Mesodermal cell (in vitro differentiated cells): ENCODE measurements around the gene SEC14L3.
"Not testable (repeated sequence)": the region's sequence is repeated elsewhere in the genome, so short reads cannot be mapped to it uniquely, and the experiment has no call there.

Source experiments
- H3K27ac ChIP-seq: 2 replicates; pipeline ENCODE4 v1.7.0; 2013; ENCODE audit warnings: mild to moderate bottlenecking, low read depth, low read length, moderate library complexity; ENCODE audit not compliant: severe bottlenecking
- H3K36me3 ChIP-seq: 2 replicates; pipeline ENCODE4 v1.7.1; 2013; ENCODE audit warnings: mild to moderate bottlenecking, low read length, moderate library complexity; ENCODE audit not compliant: control insufficient read depth, insufficient read depth
- H3K4me1 ChIP-seq: one replicate; pipeline ENCODE4 v1.7.1; 2013; ENCODE audit warnings: mild to moderate bottlenecking, low read length; ENCODE audit not compliant: insufficient read depth, control insufficient read depth, poor library complexity, severe bottlenecking
- H3K4me3 ChIP-seq: 2 replicates; pipeline ENCODE4 v1.7.0; 2013; ENCODE audit warnings: low read length, control low read depth, mild to moderate bottlenecking; ENCODE audit not compliant: insufficient read depth, poor library complexity, severe bottlenecking; ENCODE audit errors: extremely low read depth
- H3K9me3 ChIP-seq: 2 replicates; pipeline ENCODE4 v1.7.1; 2013; ENCODE audit warnings: mild to moderate bottlenecking, low read length, moderate library complexity; ENCODE audit not compliant: control insufficient read depth
- WGBS, 2 experiments: methylation state at CpG; one replicate each; pipeline ENCODE4 v1.1.5; 2013; ENCODE audit warnings: missing lambda C conversion rate in 2 of 2; ENCODE audit not compliant: insufficient coverage in 2 of 2; 5-methylcytosine and 5-hydroxymethylcytosine counted together

The SEC14L3 gene

DNA sequence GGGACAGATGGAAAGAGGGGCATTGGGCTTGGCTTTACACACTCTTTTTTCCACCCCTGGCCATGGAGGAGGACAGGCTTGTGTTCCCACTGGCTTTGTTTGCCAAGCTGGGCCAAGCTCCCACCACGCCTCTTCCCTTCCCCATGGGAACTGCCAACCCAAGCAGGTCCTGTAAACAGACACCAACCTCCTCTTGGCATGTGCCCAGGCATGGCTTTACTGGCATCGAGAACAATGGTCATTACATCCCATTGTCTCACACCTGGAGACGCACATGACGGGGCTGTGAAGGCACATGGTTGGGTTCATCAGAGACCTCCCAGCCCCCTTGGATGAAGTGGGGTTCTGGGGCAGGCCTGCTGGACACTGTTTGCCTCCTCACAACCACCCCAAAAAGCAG, 11.7 kb downstream of the SEC14L3 start:
- H3K4me3 ChIP-seq, result no peak overlapping the region
- no peaks in the 10 kb centered on the region for H3K9me3 ChIP-seq
- H3K4me1 ChIP-seq, result no peaks in the 10 kb centered on the region
- H3K36me3 ChIP-seq, result no peaks in the 10 kb centered on the region
- H3K27ac ChIP-seq, result no peak overlapping the region
- 86 to 87% methylated on average over 2 to 4 of the region's 4 CpGs for WGBS, 2 experiments

DNA sequence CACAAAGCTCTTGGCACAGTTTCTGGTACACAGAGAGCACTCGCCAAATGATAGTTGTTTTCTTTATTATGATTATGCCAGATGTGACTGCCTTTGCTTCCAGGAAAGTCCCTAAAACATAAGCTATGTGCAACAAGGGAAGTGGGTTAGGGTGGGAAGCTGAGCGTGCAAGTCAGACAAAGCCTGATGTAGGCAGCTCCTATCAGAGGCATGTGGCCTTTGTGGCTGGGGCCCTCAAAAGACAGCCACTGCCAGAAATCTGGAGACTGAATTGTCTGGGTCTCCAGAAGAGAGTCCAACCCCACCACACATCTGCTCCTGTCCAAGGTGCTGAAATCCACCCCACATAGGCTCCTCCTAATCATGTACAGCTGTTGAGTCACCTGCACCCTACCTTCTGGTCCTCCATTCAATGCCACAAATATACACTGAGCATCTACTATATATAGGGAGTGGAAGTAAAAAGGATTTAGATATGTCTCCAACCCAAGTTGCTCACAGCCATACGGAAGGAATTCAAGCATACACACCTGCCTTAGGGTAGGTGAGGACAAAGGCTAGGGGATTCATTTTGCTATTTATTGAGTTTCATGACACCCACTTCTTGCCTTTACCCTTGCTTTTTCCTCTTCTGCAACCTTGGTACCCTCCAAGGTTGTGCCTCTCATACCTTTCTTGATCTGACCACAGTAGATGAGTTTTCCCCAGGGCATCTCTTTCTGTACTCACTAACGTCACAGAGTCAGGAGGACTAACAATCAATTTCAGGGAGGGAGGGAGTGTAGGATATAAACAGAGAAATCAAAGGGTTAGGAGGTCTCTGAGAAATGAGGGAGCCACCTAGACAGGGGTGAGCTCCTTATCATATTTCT, 12.4 kb downstream of the SEC14L3 start:
- Histone ChIP-seq H3K4me1 (no peaks in the 10 kb centered on the region), H3K36me3 (no peaks in the 10 kb centered on the region), H3K9me3 (no peaks in the 10 kb centered on the region), H3K27ac (no peak overlapping the region), H3K4me3 (no peak overlapping the region)
- WGBS, 2 experiments, result 63 to 79% methylated on average over 1 to 2 of the region's 4 CpGs

DNA sequence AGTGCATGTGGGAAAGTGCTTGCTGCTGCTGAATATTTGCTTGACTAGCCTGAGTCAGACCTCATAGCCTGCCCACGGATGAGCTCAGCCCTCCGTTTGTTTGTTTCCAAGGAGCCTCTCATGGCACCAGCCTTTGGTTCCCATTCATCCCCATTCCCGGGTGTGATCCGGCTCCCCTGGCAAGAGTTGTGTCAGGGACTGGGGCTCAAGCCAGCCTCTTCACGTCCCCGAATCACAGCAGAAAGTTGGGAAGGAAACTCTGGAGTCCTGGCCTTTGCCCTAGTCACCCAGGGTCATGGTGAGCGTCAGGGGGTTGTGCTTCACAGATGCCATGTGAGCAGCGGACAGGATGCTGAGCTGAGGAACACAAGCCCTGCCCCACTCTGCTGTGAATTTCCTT, 13.8 kb downstream of the SEC14L3 start:
- Histone ChIP-seq H3K36me3 (no peaks in the 10 kb centered on the region), H3K4me3 (no peak overlapping the region), H3K27ac (no peak overlapping the region), H3K9me3 (no peaks in the 10 kb centered on the region), H3K4me1 (no peaks in the 10 kb centered on the region)
- 75 to 83% methylated on average over 7 to 8 of the region's 8 CpGs for WGBS, 2 experiments

DNA sequence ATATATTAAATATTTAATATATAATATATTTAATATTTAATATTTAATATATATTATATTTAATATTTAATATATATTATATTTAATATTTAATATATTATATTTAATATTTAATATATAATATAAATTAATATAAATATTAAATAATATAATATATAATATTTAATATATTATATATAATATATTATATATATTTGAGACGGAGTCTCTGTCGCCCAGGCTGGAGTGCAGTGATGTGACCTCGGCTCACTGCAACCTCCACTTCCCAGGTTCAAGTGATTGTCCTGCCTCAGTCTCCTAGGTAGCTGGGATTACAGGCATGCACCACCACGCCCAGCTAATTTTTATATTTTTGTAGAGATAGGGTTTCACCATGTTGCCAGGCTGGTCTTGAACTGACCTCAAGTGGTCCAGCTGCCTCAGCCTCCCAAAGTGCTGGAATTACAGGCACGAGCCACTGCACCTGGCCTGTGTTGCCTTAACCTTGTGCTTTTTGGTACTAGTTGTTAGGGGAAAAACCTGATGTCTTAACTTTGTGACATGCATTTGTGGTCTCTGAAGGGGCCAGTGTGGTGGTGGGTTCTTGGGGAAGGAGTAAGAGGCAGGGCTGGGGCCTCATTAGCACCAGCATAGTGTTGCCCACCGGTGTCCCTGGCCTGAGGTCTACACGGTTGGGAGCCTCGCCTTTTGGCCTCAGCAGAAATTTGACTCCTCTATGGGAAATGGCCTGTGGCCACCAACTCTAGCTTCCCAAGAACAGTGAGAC, 16.6 kb downstream of the SEC14L3 start:
- Histone ChIP-seq H3K4me3 (no peak overlapping the region), H3K4me1 (no peaks in the 10 kb centered on the region), H3K36me3 (no peaks in the 10 kb centered on the region), H3K9me3 (no peaks in the 10 kb centered on the region), H3K27ac (no peak overlapping the region)
- WGBS, 2 experiments, result 89 to 93% methylated on average over 4 to 5 of the region's 8 CpGs

DNA sequence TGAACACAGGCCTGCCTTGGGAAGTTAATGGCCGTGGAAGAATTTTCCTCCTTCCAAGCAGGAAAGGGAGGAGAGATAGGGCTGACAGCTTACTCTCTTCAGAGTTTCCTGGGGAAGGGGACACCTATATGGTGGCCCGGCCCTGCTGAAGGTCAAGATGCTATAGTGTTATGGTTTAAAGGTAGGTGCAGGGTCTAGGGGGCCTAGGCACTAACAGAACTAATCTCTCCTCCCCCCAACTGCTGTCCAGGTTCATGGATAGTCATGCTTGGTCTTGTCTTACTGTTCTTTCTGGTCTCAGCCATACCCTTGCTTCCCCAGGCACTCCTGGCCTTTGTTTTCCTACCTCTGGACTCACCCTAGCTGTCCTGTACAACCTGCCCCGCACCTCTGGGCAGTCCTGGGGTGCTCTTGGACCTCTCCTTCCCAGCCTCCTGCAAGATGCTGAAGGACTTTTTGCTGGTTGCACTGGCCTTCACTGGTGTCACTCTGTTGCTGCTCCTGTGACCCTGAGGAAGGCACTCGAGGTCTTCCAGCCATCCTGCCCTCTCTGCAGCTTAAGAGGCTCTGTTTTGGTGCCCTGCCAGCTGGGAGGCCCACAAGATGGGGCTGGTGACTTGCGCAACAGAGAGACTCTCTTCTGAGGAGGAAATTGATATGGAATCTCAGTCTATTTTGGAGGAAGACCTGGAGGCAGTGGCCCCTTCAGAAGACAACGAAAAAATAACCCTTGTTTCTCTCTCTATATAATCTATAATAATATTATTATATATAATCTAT, 17.9 kb downstream of the SEC14L3 start:
- Histone ChIP-seq H3K27ac (no peak overlapping the region), H3K4me1 (no peaks in the 10 kb centered on the region), H3K9me3 (no peaks in the 10 kb centered on the region), H3K36me3 (no peaks in the 10 kb centered on the region), H3K4me3 (no peak overlapping the region)
- 81 to 90% methylated on average over 2 to 4 of the region's 6 CpGs for WGBS, 2 experiments

DNA sequence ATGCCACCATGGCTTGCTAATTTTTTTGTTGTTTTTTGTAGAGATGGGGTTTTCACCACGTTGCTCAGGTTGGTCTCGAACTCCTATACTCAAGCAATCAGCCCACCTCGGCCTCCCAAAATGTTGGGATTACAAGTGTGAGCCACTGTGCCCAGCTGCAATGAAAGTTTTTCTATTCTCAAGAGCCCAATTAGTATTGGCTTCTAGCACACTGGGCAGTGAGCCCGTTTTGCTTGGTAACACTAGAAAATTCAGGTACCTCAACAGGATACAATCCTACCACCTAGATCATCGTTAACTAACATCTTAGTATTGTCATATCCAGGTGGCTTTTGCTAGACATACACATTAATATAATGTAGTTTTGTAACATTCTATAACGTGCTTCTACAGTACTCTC, 19.0 kb downstream of the SEC14L3 start:
- Histone ChIP-seq H3K27ac (no peak overlapping the region), H3K9me3 (no peaks in the 10 kb centered on the region), H3K4me3 (no peak overlapping the region), H3K4me1 (no peaks in the 10 kb centered on the region), H3K36me3 (no peaks in the 10 kb centered on the region)
- 80 to 90% methylated on average over 3 to 4 of the region's 6 CpGs for WGBS, 2 experiments

DNA sequence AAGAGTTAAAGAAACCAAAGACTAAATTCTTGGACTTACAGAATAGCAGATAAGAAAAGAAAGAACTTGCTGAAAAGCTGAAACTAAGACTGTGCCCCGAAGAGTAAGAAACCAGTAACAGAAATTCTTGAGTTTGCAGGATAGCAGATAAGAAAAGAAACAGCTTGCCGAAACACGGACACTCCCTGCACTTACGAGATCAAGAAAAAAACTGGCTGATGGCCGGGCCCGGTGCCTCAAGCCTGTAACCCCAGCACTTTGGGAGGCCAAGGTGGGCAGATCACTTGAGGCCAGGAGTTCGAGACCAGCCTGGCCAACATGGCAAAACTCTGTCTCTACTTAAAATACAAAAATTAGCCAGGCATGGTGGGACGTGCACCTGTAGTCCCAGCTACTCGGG, 20.3 kb downstream of the SEC14L3 start:
- not testable (repeated sequence) for H3K36me3 ChIP-seq, H3K9me3 ChIP-seq, H3K4me1 ChIP-seq, H3K4me3 ChIP-seq, H3K27ac ChIP-seq
- 80 to 81% methylated on average over 9 of the region's 9 CpGs for WGBS, 2 experiments

DNA sequence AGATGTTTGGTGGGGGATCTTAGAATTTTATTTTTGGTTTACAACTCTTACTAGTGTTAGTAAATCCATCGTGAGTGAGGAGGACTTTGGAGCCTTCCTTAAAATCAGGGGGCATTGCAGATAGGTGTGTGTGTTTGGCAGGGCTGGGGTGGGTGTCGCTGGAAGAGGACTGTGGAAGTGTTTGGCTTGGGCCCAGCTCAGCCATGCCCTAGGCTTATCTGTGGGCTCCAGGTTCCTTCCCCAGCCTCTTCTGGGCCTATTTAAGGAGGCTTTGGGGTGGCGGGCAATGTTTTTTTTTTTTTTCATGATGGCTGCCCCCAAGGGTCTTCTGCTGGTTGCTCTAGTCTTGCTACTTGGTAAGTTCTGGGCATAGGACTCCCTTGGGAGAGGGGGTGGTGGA, 24.2 kb downstream of the SEC14L3 start:
- no peaks in the 10 kb centered on the region for H3K4me1 ChIP-seq
- no peaks in the 10 kb centered on the region for H3K36me3 ChIP-seq
- WGBS, 2 experiments, result 100% methylated on average over 1 to 3 of the region's 3 CpGs
- H3K4me3 ChIP-seq, result no peak overlapping the region
- H3K27ac ChIP-seq, result no peak overlapping the region
- no peaks in the 10 kb centered on the region for H3K9me3 ChIP-seq

DNA sequence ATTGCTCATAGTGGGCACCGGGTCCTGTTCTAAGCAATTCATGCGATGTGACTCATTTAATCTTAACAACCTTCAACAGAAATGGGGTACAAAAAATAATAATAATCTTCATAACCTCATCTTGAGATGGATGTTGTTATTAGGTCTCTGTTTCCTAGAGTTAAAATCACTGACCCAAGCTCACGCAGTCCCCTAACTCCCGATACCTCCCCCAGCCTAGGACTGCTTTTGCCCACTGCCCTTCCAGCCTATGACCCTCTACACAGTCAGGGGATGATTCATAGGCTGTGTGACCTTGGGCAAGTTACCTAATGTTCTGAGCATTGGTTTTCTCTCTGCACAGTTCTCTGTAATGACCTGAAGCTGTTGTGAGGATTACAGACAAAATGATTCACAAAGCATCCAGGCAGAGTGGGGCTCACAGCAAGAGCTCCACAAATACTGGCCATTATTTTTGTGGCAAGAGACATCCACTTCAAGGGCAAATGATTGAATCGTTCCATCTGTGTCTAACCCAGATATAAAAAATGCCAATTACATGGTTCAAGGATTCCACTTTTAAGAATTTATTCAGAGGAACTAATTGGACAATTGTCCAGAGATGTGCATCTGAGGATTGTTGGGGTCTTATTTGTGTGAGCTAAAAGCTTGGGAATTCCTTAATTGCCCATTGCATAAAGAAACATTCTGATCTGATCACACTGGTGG, 26.2 kb downstream of the SEC14L3 start:
- Histone ChIP-seq H3K9me3 (no peaks in the 10 kb centered on the region), H3K4me3 (no peak overlapping the region), H3K27ac (no peak overlapping the region), H3K4me1 (no peaks in the 10 kb centered on the region), H3K36me3 (no peaks in the 10 kb centered on the region)
- WGBS, 2 experiments, result 71% methylated on average over 1 of the region's 5 CpGs; no CpG with 5 or more reads in 1 of the 2 experiments
